Neural crest cell (in vitro differentiated cells): Measurements from ENCODE around the gene DFFA. TPM values are rescaled to one million over a fixed set of nuclear protein-coding genes. Genes with fewer than 3 reads are reported as not detected.
A peak's percentile ranks its signal among the peaks of the same experiment; 100 is the strongest.

Experiments used
- DNase-seq: peaks from one replicate; pipeline ENCODE4 v3.0.0; 2021; ENCODE audit warnings: low read depth, mixed read lengths, low spot score
- H3K27ac Mint-ChIP-seq: one replicate; pipeline ENCODE4 v1.8.0; 2021; ENCODE audit warnings: mild to moderate bottlenecking, mixed read lengths; ENCODE audit not compliant: unreplicated experiment
- H3K27me3 Mint-ChIP-seq: 2 replicates; pipeline ENCODE4 v1.8.0; 2021; ENCODE audit warnings: low read depth, mild to moderate bottlenecking, mixed read lengths
- H3K36me3 Mint-ChIP-seq: 2 replicates; pipeline ENCODE4 v1.8.0; 2021; ENCODE audit warnings: low read depth, mild to moderate bottlenecking, mixed read lengths
- H3K4me1 Mint-ChIP-seq: 2 replicates; pipeline ENCODE4 v1.8.0; 2021; ENCODE audit warnings: mixed read lengths
- H3K4me3 Mint-ChIP-seq: one replicate; pipeline ENCODE4 v1.8.0; 2021; ENCODE audit warnings: mild to moderate bottlenecking, mixed read lengths
- H3K9me3 Mint-ChIP-seq: 2 replicates; pipeline ENCODE4 v1.8.0; 2021; ENCODE audit warnings: mixed read lengths
- total RNA-seq: library from RNA; stranded (reverse); gene quantifications from 2 replicates; pipeline ENCODE4 v1.2.1, GENCODE V29; 2021
- TF ChIP-seq, protein P1 (sequence below): fragments of 200-600 bp; sonication (generic); conservative IDR thresholded peaks from 2 replicates; pipeline ENCODE4 v1.5.0; 2021; ENCODE audit warnings: antibody characterized with exemption, mild to moderate bottlenecking

The DFFA gene
- total RNA-seq, 1 donor from 2014 or later = 54.0 TPM

DNA sequence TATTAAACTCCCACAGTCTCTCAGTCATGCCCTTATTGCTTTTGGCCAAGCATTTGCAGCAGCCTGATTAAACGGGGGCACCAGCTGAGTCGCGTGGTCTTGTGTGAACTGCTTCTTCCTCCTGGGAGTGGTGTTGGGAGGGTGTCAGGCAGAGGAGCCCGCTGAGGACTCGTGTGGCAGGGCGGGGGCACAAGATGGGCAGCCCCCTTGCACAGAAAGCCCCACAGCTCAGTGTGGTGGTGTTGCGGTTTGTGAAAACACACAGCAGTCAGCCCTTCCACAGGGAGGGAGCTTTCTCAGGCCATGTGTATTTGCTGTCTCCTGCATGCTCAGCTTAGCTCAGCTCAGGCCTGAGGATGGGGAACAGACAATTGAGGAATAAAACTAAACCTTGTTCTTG lies 24.8 kb upstream of the DFFA start:
- TF ChIP-seq, protein P1, sequence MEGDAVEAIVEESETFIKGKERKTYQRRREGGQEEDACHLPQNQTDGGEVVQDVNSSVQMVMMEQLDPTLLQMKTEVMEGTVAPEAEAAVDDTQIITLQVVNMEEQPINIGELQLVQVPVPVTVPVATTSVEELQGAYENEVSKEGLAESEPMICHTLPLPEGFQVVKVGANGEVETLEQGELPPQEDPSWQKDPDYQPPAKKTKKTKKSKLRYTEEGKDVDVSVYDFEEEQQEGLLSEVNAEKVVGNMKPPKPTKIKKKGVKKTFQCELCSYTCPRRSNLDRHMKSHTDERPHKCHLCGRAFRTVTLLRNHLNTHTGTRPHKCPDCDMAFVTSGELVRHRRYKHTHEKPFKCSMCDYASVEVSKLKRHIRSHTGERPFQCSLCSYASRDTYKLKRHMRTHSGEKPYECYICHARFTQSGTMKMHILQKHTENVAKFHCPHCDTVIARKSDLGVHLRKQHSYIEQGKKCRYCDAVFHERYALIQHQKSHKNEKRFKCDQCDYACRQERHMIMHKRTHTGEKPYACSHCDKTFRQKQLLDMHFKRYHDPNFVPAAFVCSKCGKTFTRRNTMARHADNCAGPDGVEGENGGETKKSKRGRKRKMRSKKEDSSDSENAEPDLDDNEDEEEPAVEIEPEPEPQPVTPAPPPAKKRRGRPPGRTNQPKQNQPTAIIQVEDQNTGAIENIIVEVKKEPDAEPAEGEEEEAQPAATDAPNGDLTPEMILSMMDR = no peak
- Mint-ChIP-seq H3K4me3 (no peak overlapping the region), H3K36me3 (no peaks in the 10 kb centered on the region)

DNA sequence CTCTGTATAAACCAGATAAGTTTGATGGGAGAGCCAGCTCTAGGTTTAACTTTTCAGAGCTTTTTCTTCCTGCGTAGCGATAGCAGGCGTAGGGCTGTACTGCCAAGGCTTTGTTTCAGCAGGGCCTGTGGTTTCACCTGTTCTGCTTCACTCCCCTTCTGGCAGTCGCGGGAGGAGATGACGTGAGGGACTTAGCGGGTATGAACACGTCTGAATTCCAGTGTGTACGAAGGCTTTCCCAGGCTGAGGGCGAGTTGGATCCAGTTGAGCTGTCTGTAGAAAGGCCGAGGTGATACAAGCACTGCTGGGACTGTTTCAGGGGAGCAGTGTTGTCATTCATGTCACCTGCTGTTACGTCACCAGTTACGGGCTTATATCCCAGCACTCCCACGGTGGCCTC lies 23.6 kb upstream of the DFFA start:
- TF ChIP-seq, protein P1 = no peak
- no peaks in the 10 kb centered on the region for H3K9me3 Mint-ChIP-seq
- no peak overlapping the region for H3K27ac Mint-ChIP-seq
- peaks cover 16% of the 10 kb centered on the region for H3K27me3 Mint-ChIP-seq
- no peak for DNase-seq
- H3K4me3 Mint-ChIP-seq = no peak overlapping the region
- peaks cover 20% of the 10 kb centered on the region for H3K4me1 Mint-ChIP-seq
- no peaks in the 10 kb centered on the region for H3K36me3 Mint-ChIP-seq

More for the DNA sequence above, 24.8 kb upstream of the DFFA start:
- DNase-seq = no peak
- no peak overlapping the region for H3K27ac Mint-ChIP-seq
- peaks cover 19% of the 10 kb centered on the region for H3K4me1 Mint-ChIP-seq
- H3K9me3 Mint-ChIP-seq = no peaks in the 10 kb centered on the region
- H3K27me3 Mint-ChIP-seq = peaks cover 16% of the 10 kb centered on the region

DNA sequence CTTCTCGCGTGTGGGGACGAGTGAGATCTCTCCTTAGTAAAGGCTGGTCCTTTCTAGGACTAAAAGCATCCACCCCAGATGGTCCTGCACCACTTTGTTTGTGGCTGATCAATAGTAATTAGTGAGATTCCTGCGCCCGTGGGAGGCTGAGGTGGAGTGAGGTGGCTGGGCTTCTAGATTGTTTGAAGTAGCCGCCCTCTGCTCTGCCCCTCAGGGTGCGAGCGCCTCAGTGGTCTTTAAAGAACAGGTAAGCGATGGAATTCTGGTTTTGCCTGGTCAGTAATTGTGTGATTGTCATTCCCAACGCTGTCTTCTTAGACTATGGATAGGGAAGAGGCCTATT lies 23.1 kb upstream of the DFFA start:
- H3K27ac Mint-ChIP-seq = no peak overlapping the region
- no peaks in the 10 kb centered on the region for H3K36me3 Mint-ChIP-seq
- H3K4me3 Mint-ChIP-seq = no peak overlapping the region
- H3K27me3 Mint-ChIP-seq = peaks cover 16% of the 10 kb centered on the region
- TF ChIP-seq, protein P1 = no peak
- no peak for DNase-seq
- H3K4me1 Mint-ChIP-seq = peaks cover 25% of the 10 kb centered on the region
- no peaks in the 10 kb centered on the region for H3K9me3 Mint-ChIP-seq

DNA sequence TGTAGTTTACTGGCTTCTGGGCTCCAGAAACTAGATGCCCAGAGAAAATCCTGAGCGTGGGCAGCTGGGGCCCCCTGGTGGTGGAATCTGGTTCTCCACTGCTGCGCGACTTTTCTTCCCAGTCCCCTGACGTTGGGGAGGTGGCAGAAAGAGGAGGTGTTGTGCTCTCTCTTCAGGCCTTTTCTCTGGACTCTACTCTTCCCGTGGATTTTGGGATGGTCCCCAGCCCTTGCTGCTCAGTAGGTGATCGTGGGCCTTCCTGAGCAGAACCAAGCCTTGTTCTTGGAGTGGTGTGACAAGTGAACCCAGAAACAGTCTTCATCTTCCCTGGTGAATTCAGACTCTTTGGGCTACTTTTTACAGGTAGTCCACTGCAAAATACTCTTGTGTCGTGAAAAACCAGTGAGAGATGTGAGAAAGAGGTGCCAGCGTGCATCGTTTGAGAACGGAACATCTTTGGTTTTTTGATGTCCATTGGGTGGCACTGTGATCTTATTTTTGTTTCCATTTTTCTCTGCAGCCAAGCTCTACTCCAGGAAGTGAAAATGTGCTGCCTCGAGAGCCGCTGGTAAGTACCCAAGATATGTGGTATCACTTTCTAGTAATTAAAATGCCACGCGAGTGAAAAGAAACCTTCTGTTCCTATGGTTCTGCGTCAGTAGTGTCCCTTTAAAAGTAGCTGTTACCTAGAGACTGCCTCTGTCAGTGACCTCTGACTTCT lies 22.6 kb upstream of the DFFA start:
- peaks cover 31% of the 10 kb centered on the region for H3K4me1 Mint-ChIP-seq
- no peaks in the 10 kb centered on the region for H3K9me3 Mint-ChIP-seq
- peak; percentile 89 for DNase-seq
- H3K4me3 Mint-ChIP-seq = no peak overlapping the region
- no peaks in the 10 kb centered on the region for H3K36me3 Mint-ChIP-seq
- TF ChIP-seq, protein P1 = peak; percentile 93
- peaks cover 16% of the 10 kb centered on the region for H3K27me3 Mint-ChIP-seq
- H3K27ac Mint-ChIP-seq = no peak overlapping the region

DNA sequence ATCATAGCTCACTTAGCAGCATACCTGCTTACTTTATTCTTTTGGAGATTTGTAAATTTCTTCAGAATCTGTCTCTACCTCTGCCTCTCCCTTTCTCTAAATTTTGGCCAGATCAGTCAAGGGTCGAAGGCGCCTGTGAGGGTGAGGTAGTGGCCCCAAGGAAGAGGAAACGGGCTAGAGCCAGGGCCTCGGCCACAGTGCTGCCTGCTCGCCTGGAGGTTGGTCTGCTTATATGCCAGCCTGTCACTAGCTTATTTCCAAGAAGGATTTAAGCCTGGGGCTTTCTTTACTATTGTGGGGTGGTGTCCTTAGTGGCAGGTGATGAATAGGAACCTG lies 22.1 kb upstream of the DFFA start:
- Mint-ChIP-seq H3K4me3 (no peak overlapping the region), H3K9me3 (no peaks in the 10 kb centered on the region), H3K36me3 (peaks cover 2% of the 10 kb centered on the region), H3K4me1 (peaks cover 36% of the 10 kb centered on the region), H3K27me3 (peaks cover 16% of the 10 kb centered on the region), H3K27ac (no peak overlapping the region)
- no peak for DNase-seq
- TF ChIP-seq, protein P1 = no peak
